CD14-positive monocyte (primary cell): ENCODE measurements around the gene OSBPL8. TPM values are rescaled to one million over a fixed set of nuclear protein-coding genes. Genes with fewer than 3 reads are reported as not detected.

ENCODE experiments used
- DNase-seq, 3 donors: peaks; one replicate each; pipeline ENCODE4 v3.0.0-alpha.2; 2011 to 2022
- H2AFZ ChIP-seq: 2 replicates; pipeline ENCODE4 v1.6.0; 2012; ENCODE audit warnings: mild to moderate bottlenecking, low read depth, low read length, inconsistent platforms; ENCODE audit not compliant: insufficient read depth, poor library complexity, severe bottlenecking
- H3K27ac ChIP-seq, 2 donors: 1 replicate in 1 of 2; 2 replicates in 1 of 2; pipeline ENCODE4 v1.5.1; 2012 to 2013; ENCODE audit warnings: low read length in 2 of 2, control low read depth in 1 of 2, inconsistent platforms in 1 of 2, low read depth in 1 of 2, mild to moderate bottlenecking in 1 of 2
- H3K27me3 ChIP-seq, 2 donors: one replicate each; pipeline versions ENCODE4 v1.6.0 to v1.6.1; 2011 to 2013; ENCODE audit warnings: low read length in 2 of 2; ENCODE audit not compliant: control insufficient read depth in 2 of 2, insufficient read depth in 2 of 2
- H3K36me3 ChIP-seq, 2 donors: replicated peaks in 1 of 2; 1 replicate in 1 of 2; 2 replicates in 1 of 2; pipeline versions ENCODE4 v1.5.1 to v1.6.1; 2012 to 2013; ENCODE audit warnings: low read length in 2 of 2, control low read depth in 1 of 2, inconsistent platforms in 1 of 2, mild to moderate bottlenecking in 1 of 2; ENCODE audit not compliant: insufficient read depth in 2 of 2, control insufficient read depth in 1 of 2
- H3K4me1 ChIP-seq, 2 donors: 1 replicate in 1 of 2; 2 replicates in 1 of 2; pipeline versions ENCODE4 v1.5.1 to v1.6.1; 2012 to 2013; ENCODE audit warnings: low read length in 2 of 2, control low read depth in 1 of 2, inconsistent platforms in 1 of 2, mild to moderate bottlenecking in 1 of 2, moderate library complexity in 1 of 2; ENCODE audit not compliant: insufficient read depth in 2 of 2, control insufficient read depth in 1 of 2
- H3K4me2 ChIP-seq: replicated peaks from 2 replicates; pipeline ENCODE3; 2012; ENCODE audit warnings: low read length, moderate library complexity, mild to moderate bottlenecking; ENCODE audit not compliant: poor library complexity, severe bottlenecking; ENCODE audit errors: extremely low read depth
- H3K4me3 ChIP-seq, 3 experiments: fragments of 200-600 bp in 1 of 3; sonication (generic) in 1 of 3; replicated peaks in 1 of 3; 1 replicate in 2 of 3; 2 replicates in 1 of 3; pipeline ENCODE4 v1.5.1; 2011 to 2013; ENCODE audit warnings: low read length in 3 of 3, mild to moderate bottlenecking in 3 of 3, control low read depth in 2 of 3, low read depth in 2 of 3, inconsistent platforms in 1 of 3, moderate library complexity in 1 of 3
- H3K79me2 ChIP-seq: 2 replicates; pipeline ENCODE4 v1.6.0; 2012; ENCODE audit warnings: mild to moderate bottlenecking, control low read depth, inconsistent platforms, low read length, moderate library complexity; ENCODE audit not compliant: insufficient read depth
- H3K9ac ChIP-seq: 2 replicates; pipeline ENCODE4 v1.6.0; 2017; ENCODE audit warnings: low read length, mild to moderate bottlenecking; ENCODE audit not compliant: insufficient read depth, poor library complexity, severe bottlenecking
- H3K9me3 ChIP-seq, 2 donors: replicated peaks in 1 of 2; 1 replicate in 1 of 2; 2 replicates in 1 of 2; pipeline versions ENCODE4 v1.5.1 to v1.6.1; 2012 to 2013; ENCODE audit warnings: low read length in 2 of 2, control low read depth in 1 of 2; ENCODE audit not compliant: control insufficient read depth in 1 of 2, insufficient read depth in 1 of 2
- H4K20me1 ChIP-seq: 2 replicates; pipeline ENCODE4 v1.6.0; 2012; ENCODE audit warnings: mild to moderate bottlenecking, low read length, control low read depth, moderate library complexity; ENCODE audit not compliant: insufficient read depth
- H3K27ac Mint-ChIP-seq, 7 donors: one replicate each; pipeline ENCODE4 v1.8.0; 2020; ENCODE audit warnings: mild to moderate bottlenecking in 7 of 7, mixed read lengths in 7 of 7, moderate library complexity in 6 of 7, inconsistent platforms in 2 of 7
- H3K27me3 Mint-ChIP-seq, 3 donors: one replicate each; pipeline ENCODE4 v1.8.0; 2021 to 2022; ENCODE audit warnings: low read depth in 3 of 3, mild to moderate bottlenecking in 3 of 3, mixed read lengths in 3 of 3, moderate library complexity in 3 of 3, inconsistent platforms in 1 of 3
- H3K36me3 Mint-ChIP-seq, 2 donors: one replicate each; pipeline ENCODE4 v1.8.0; 2020; ENCODE audit warnings: mixed read lengths in 2 of 2, inconsistent platforms in 1 of 2, mild to moderate bottlenecking in 1 of 2
- H3K4me1 Mint-ChIP-seq: one replicate; pipeline ENCODE4 v1.8.0; 2020; ENCODE audit warnings: mild to moderate bottlenecking, mixed read lengths
- H3K4me3 Mint-ChIP-seq, 2 donors: one replicate each; pipeline ENCODE4 v1.8.0; 2020; ENCODE audit warnings: mild to moderate bottlenecking in 2 of 2, mixed read lengths in 2 of 2, moderate library complexity in 1 of 2
- H3K9me3 Mint-ChIP-seq, 7 donors: one replicate each; pipeline ENCODE4 v1.8.0; 2020 to 2022; ENCODE audit warnings: mixed read lengths in 7 of 7, mild to moderate bottlenecking in 6 of 7, moderate library complexity in 6 of 7, inconsistent platforms in 2 of 7
- CTCF ChIP-seq: fragments of 200-600 bp; IDR thresholded peaks from one replicate; pipeline ENCODE4 v1.8.0; 2022; ENCODE audit warnings: antibody characterized with exemption, mild to moderate bottlenecking
- WGBS: methylation state at CpG from one replicate; pipeline ENCODE4 v1.1.5; 2013; ENCODE audit warnings: missing lambda C conversion rate; ENCODE audit not compliant: insufficient coverage; 5-methylcytosine and 5-hydroxymethylcytosine counted together
- intact Hi-C, 2 donors: fragments of 100-400 bp; cut with micrococcal nuclease; formaldehyde crosslinking; loops; one replicate each; pipeline versions ENCODE4 v1.15.0 to v1.15.1; 2023
- polyA plus RNA-seq, 3 donors: library from polyadenylated mRNA; depleted of rRNA in 1 of 3; unstranded in 2 of 3; stranded (reverse) in 1 of 3; fragments of 300-500 nt in 2 of 3; fragments of >200 nt in 1 of 3; fragmentation: Illumina TruSeq in 2 of 3; gene quantifications; 1 replicate in 2 of 3; 2 replicates in 1 of 3; pipeline ENCODE4 v1.2.3, GENCODE V29; 2012 to 2021

Gene OSBPL8
- polyA plus RNA-seq, 3 donors, result 25.3 to 167 (median 147) TPM

DNA sequence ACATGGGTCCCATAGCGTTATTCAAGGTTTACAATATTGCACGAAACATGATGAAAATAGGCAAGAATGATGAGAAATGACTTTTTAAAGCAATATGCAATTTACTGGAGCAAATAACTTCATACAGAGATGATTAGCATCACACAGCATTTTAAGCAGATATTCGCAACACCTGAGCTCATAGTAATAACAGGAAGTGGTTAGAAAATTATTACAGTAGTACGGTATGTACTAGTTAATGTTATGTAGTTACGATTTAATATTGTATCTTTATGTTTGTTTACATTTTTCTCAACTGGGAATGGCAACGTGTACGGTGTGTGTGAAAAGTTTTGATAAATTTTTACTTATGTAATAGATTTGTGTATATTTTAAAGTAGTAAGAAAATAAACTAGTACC lies 102.6 kb downstream of the OSBPL8 start:
- H3K79me2 ChIP-seq, result peaks cover 22% of the 10 kb centered on the region
- no peaks in the 10 kb centered on the region for H3K9me3 ChIP-seq
- Mint-ChIP-seq H3K27ac (no peak overlapping the region), H3K4me1 (peaks cover 4% of the 10 kb centered on the region), H3K27me3 (no peaks in the 10 kb centered on the region), H3K4me3 (no peak overlapping the region), H3K9me3 (no peaks in the 10 kb centered on the region), H3K36me3 (peaks cover 0 to 9% of the 10 kb centered on the region in 2 donors)
- DNase-seq, result no peak
- H3K36me3 ChIP-seq, result no peaks in the 10 kb centered on the region
- intact Hi-C loops, result loop anchor here in 1 of 2 donors (10.0 kb wide), 1 partner anchor 112 kb away; the partner anchor contains the start of gene BBS10
- H3K27ac ChIP-seq, result no peak overlapping the region
- no peak overlapping the region for H3K4me2 ChIP-seq
- no peak overlapping the region for H3K4me3 ChIP-seq
- no peak overlapping the region for H3K9ac ChIP-seq
- H3K27me3 ChIP-seq, result no peaks in the 10 kb centered on the region
- peaks cover 95% of the 10 kb centered on the region for H4K20me1 ChIP-seq
- H2AFZ ChIP-seq, result no peak overlapping the region
- no CpG with 5 or more reads among the region's 7 CpGs for WGBS
- TF ChIP-seq CTCF, result no peak
- no peaks in the 10 kb centered on the region for H3K4me1 ChIP-seq

DNA sequence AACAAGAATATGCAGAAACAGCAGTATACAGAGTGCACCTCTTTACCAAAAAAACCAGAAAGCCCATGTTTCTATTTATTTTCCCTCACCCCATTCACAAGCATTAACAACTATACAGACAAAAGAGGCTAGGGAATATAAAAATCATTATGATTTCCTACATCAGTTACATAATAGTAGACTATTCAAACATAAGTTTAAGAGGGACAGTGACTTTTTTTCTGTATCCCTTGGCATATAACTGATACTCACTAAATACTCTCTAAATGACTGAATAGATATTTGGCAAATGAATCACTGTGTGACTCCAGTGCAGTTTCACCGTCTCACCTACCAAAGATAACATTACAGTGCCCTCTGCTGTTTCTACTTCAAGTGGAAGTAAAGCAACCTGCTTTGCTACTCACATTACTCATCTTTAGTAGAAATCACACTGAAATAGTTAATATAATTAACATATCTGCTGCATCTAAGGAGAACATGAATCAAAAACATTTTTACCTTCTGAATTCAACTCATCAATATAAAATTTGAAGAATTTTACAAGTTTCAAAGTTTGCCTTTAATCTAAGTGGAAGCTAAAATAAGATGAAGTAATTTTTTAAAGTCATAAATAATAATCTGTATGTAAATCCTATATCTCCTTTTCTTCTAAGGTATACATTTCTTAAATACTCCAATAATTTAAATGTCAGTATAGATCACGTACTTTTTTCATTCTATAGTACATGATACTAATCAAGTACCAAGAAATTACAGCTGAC lies 103.8 kb downstream of the OSBPL8 start:
- Mint-ChIP-seq H3K9me3 (no peaks in the 10 kb centered on the region), H3K4me3 (no peak overlapping the region), H3K4me1 (peaks cover 3% of the 10 kb centered on the region), H3K27ac (peak overlapping the region in 1 of 7 donors; percentile 74), H3K27me3 (no peaks in the 10 kb centered on the region), H3K36me3 (peaks cover under 1 to 15% of the 10 kb centered on the region in 2 donors)
- H3K27ac ChIP-seq, result no peak overlapping the region
- no CpG with 5 or more reads among the region's 2 CpGs for WGBS
- peak; percentile 53 for TF ChIP-seq CTCF
- H4K20me1 ChIP-seq, result peaks cover 95% of the 10 kb centered on the region
- intact Hi-C loops, result loop anchor here in 1 of 2 donors (10.0 kb wide), 1 partner anchor 111 kb away; the partner anchor contains the start of gene BBS10
- H3K9ac ChIP-seq, result no peak overlapping the region
- peaks cover 20% of the 10 kb centered on the region for H3K79me2 ChIP-seq
- DNase-seq, result peak in 2 of 3 donors; percentile 14 to 36
- H3K36me3 ChIP-seq, result no peaks in the 10 kb centered on the region
- H3K9me3 ChIP-seq, result no peaks in the 10 kb centered on the region
- peaks cover under 1 to 5% of the 10 kb centered on the region in 2 donors for H3K4me1 ChIP-seq
- H2AFZ ChIP-seq, result no peak overlapping the region
- H3K4me3 ChIP-seq, result no peak overlapping the region
- H3K27me3 ChIP-seq, result no peaks in the 10 kb centered on the region
- H3K4me2 ChIP-seq, result no peak overlapping the region
